ENCODE results near the gene CCT5.

Gene CCT5

DNA sequence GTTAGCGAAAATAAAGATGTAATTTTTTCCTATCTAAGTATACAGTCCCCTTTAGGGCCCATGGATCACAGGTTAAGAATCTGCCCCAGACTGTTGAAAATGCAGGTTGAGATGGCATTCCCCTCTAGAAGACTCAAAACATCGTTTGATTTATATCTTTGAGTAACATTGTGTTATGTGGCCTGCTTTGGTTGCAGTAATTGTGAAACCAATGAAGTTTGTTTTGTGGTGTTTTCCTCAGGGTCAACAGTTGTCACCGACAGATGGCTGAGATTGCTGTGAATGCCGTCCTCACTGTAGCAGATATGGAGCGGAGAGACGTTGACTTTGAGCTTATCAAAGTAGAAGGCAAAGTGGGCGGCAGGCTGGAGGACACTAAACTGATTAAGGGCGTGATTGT lies 7.8 kb downstream of the CCT5 start:
- Histone ChIP-seq H3K36me3 (ENCODE audit: control insufficient read depth in 2 of 2, insufficient read depth in 1 of 2, low read length in 2 of 2) (peaks cover 90 to 96% of the 10 kb centered on the region in 2 experiments), H3K4me3 (ENCODE audit: low read depth, low read length) (no peak overlapping the region), H3K9me3 (ENCODE audit: control insufficient read depth, insufficient read depth, low read depth, low read length) (no peaks in the 10 kb centered on the region), H3K4me1 (ENCODE audit: control insufficient read depth, insufficient read depth, low read length) (peaks cover 3% of the 10 kb centered on the region; the same call in 1 of the 2 replicates), H3K27ac (ENCODE audit: extremely low read depth, low read depth, low read length) (no peak overlapping the region)
- CTCF ChIA-PET = no interaction called here
- POLR2A ChIA-PET = no interaction called here
- no peak for TF ChIP-seq ZNF221 (tag by site-specific recombination; IDR thresholded peaks at IDR 0.05; ENCODE audit: borderline replicate concordance)
- no peak for TF ChIP-seq ZBTB1 (tag by site-specific recombination; IDR thresholded peaks at IDR 0.05)
- TF ChIP-seq, protein P1, sequence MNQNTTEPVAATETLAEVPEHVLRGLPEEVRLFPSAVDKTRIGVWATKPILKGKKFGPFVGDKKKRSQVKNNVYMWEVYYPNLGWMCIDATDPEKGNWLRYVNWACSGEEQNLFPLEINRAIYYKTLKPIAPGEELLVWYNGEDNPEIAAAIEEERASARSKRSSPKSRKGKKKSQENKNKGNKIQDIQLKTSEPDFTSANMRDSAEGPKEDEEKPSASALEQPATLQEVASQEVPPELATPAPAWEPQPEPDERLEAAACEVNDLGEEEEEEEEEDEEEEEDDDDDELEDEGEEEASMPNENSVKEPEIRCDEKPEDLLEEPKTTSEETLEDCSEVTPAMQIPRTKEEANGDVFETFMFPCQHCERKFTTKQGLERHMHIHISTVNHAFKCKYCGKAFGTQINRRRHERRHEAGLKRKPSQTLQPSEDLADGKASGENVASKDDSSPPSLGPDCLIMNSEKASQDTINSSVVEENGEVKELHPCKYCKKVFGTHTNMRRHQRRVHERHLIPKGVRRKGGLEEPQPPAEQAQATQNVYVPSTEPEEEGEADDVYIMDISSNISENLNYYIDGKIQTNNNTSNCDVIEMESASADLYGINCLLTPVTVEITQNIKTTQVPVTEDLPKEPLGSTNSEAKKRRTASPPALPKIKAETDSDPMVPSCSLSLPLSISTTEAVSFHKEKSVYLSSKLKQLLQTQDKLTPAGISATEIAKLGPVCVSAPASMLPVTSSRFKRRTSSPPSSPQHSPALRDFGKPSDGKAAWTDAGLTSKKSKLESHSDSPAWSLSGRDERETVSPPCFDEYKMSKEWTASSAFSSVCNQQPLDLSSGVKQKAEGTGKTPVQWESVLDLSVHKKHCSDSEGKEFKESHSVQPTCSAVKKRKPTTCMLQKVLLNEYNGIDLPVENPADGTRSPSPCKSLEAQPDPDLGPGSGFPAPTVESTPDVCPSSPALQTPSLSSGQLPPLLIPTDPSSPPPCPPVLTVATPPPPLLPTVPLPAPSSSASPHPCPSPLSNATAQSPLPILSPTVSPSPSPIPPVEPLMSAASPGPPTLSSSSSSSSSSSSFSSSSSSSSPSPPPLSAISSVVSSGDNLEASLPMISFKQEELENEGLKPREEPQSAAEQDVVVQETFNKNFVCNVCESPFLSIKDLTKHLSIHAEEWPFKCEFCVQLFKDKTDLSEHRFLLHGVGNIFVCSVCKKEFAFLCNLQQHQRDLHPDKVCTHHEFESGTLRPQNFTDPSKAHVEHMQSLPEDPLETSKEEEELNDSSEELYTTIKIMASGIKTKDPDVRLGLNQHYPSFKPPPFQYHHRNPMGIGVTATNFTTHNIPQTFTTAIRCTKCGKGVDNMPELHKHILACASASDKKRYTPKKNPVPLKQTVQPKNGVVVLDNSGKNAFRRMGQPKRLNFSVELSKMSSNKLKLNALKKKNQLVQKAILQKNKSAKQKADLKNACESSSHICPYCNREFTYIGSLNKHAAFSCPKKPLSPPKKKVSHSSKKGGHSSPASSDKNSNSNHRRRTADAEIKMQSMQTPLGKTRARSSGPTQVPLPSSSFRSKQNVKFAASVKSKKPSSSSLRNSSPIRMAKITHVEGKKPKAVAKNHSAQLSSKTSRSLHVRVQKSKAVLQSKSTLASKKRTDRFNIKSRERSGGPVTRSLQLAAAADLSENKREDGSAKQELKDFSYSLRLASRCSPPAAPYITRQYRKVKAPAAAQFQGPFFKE (tag by site-specific recombination; IDR thresholded peaks at IDR 0.05; ENCODE audit: borderline replicate concordance) = no peak
- TF ChIP-seq, protein P2, sequence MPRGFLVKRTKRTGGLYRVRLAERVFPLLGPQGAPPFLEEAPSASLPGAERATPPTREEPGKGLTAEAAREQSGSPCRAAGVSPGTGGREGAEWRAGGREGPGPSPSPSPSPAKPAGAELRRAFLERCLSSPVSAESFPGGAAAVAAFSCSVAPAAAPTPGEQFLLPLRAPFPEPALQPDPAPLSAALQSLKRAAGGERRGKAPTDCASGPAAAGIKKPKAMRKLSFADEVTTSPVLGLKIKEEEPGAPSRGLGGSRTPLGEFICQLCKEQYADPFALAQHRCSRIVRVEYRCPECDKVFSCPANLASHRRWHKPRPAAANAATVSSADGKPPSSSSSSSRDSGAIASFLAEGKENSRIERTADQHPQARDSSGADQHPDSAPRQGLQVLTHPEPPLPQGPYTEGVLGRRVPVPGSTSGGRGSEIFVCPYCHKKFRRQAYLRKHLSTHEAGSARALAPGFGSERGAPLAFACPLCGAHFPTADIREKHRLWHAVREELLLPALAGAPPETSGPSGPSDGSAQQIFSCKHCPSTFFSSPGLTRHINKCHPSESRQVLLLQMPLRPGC (tag by site-specific recombination; IDR thresholded peaks at IDR 0.05) = no peak
- TF ChIP-seq ZNF426 (tag by site-specific recombination; IDR thresholded peaks at IDR 0.05) = no peak
- no peak for TF ChIP-seq ZNF335 (tag by site-specific recombination; conservative IDR thresholded peaks at IDR 0.05)
- TF ChIP-seq, protein P3, sequence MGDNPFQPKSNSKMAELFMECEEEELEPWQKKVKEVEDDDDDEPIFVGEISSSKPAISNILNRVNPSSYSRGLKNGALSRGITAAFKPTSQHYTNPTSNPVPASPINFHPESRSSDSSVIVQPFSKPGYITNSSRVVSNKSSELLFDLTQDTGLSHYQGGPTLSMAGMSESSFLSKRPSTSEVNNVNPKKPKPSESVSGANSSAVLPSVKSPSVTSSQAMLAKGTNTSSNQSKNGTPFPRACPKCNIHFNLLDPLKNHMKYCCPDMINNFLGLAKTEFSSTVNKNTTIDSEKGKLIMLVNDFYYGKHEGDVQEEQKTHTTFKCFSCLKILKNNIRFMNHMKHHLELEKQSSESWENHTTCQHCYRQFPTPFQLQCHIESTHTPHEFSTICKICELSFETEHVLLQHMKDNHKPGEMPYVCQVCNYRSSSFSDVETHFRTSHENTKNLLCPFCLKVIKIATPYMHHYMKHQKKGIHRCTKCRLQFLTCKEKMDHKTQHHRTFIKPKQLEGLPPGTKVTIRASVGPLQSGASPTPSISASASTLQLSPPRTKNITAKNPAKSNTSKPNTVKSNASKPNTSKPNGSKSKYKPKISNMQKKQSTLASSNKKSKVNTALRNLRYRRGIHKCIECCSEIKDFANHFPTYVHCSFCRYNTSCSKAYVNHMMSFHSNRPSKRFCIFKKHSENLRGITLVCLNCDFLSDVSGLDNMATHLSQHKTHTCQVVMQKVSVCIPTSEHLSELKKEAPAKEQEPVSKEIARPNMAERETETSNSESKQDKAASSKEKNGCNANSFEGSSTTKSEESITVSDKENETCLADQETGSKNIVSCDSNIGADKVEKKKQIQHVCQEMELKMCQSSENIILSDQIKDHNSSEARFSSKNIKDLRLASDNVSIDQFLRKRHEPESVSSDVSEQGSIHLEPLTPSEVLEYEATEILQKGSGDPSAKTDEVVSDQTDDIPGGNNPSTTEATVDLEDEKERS (tag by site-specific recombination; IDR thresholded peaks at IDR 0.05) = no peak
- no peak for TF ChIP-seq KLF8 (tag by site-specific recombination; IDR thresholded peaks at IDR 0.05)
- TF ChIP-seq ZNF121 (tag by site-specific recombination; IDR thresholded peaks at IDR 0.05) = no peak
- no peak for TF ChIP-seq ZNF792 (tag by site-specific recombination; IDR thresholded peaks at IDR 0.05)
- TF ChIP-seq ZNF658 (tag by site-specific recombination; IDR thresholded peaks at IDR 0.05) = no peak
- no peak for TF ChIP-seq ZNF701 (tag by site-specific recombination; IDR thresholded peaks at IDR 0.05)
- no peak for TF ChIP-seq SALL2 (tag by site-specific recombination; IDR thresholded peaks at IDR 0.05; ENCODE audit: borderline replicate concordance)
- no peak for TF ChIP-seq ZBTB21 (tag by site-specific recombination; IDR thresholded peaks at IDR 0.05)
- TF ChIP-seq ZNF76 (tag by site-specific recombination; IDR thresholded peaks at IDR 0.05; ENCODE audit: borderline replicate concordance, low read depth) = no peak
- no peak for TF ChIP-seq ZNF600 (tag by site-specific recombination; IDR thresholded peaks at IDR 0.05)
- TF ChIP-seq KLF16 (tag by site-specific recombination; IDR thresholded peaks at IDR 0.05) = no peak
